ENCODE results near the gene SPAG16.

Gene SPAG16

DNA sequence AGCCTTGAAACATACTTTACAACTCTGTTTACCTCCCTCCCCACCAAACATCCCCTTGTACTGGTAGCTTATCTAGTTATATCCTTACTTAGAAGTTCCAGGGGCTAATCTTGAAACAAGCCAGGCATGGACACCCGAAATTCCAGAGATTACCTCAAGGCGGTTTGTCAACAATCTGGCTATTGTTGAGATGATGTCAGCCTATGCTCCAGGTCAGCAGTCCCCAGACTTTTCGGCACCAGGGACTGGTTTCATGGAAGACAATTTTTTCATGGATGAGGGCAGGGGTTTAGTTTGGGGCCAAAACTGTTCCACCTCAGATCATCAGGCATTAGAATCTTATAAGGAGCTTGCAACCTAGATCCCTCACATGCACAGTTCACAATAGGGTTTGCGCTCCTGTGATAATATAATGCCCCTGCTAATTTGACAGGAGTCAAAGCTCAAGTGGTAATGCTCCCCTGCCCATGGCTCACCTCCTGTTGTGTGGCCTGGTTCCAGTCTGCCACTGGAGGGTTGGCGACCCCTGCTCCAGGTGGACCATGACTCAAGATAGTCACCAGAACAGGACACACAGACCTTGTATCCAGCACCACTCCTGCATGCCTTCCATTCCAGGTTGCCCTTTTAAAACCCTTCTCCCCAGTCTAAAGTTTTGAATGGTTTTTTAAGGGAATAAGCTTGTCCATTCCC is 171.2 kb downstream of the SPAG16 start:
- no peak overlapping the region for H3K27ac ChIP-seq (ENCODE audit: low read depth, low read length)
- no peaks in the 10 kb centered on the region for H3K27me3 ChIP-seq (ENCODE audit: insufficient read depth, low read length)
- H3K4me1 ChIP-seq (ENCODE audit: insufficient read depth, low read length): no peaks in the 10 kb centered on the region
- H3K4me3 ChIP-seq (ENCODE audit: low read length): no peak overlapping the region
- H3K36me3 ChIP-seq (ENCODE audit: insufficient read depth, low read length): no peaks in the 10 kb centered on the region
- 86% methylated on average over 5 of the region's 5 CpGs for WGBS
- no peaks in the 10 kb centered on the region for H3K9me3 ChIP-seq (ENCODE audit: insufficient read depth, low read depth, low read length)
- no peak overlapping the region for H3K9ac ChIP-seq (ENCODE audit: low read depth, low read length)

DNA sequence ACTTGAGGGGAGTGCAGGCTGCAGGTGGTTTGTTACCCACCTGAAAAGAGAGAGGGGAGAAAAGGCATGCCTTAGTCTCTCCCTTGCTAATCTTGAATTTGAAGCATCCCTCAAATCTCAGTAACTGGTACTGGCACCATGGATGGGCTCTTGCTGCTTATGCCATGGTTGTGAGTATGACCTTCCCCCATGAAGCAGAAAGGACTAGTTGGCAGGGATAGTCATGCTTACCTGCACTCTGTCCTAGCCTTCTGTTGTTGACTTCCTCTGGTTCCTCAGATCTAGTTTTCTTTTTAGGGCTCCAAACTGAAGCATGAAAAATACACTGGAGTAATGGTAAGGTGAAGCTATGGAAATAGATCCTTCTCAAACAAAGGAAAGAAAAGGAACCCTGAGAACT is 191.2 kb downstream of the SPAG16 start:
- Histone ChIP-seq H3K36me3 (ENCODE audit: insufficient read depth, low read length) (no peaks in the 10 kb centered on the region), H3K27me3 (ENCODE audit: insufficient read depth, low read length) (no peaks in the 10 kb centered on the region), H3K9ac (ENCODE audit: low read depth, low read length) (no peak overlapping the region)

DNA sequence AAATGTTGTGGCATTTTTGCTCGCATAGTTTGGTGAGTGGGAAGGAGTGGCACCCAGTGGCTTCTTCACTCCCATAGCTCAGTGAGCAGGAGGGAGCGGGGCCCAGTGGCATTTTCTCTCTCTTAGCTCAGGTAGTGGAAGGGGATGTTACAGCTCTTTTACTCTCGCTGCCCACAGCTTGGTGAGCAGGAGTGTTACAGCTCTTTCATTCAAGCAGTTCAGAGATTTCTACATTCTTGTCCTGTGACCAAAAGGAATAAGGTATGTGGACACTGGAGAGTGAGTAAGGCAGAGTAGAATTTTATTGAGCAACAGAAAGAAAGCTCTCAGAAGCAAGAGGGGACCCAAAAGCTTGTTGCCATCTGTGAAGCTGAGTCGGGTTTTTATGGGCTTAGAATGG is 192.4 kb downstream of the SPAG16 start:
- peaks cover 24% of the 10 kb centered on the region for H3K9me3 ChIP-seq (ENCODE audit: insufficient read depth, low read depth, low read length)
- no peak overlapping the region for H3K27ac ChIP-seq (ENCODE audit: low read depth, low read length)
- H3K9ac ChIP-seq (ENCODE audit: low read depth, low read length): no peak overlapping the region
- no peaks in the 10 kb centered on the region for H3K36me3 ChIP-seq (ENCODE audit: insufficient read depth, low read length)
- 87% methylated on average over 4 of the region's 4 CpGs for WGBS
- H3K4me3 ChIP-seq (ENCODE audit: low read length): no peak overlapping the region
- H3K27me3 ChIP-seq (ENCODE audit: insufficient read depth, low read length): no peaks in the 10 kb centered on the region
- H3K4me1 ChIP-seq (ENCODE audit: insufficient read depth, low read length): no peaks in the 10 kb centered on the region

More for the DNA sequence above, 191.2 kb downstream of the SPAG16 start:
- Histone ChIP-seq H3K4me1 (ENCODE audit: insufficient read depth, low read length) (no peaks in the 10 kb centered on the region), H3K4me3 (ENCODE audit: low read length) (no peak overlapping the region), H3K27ac (ENCODE audit: low read depth, low read length) (no peak overlapping the region), H3K9me3 (ENCODE audit: insufficient read depth, low read depth, low read length) (peaks cover 24% of the 10 kb centered on the region)

DNA sequence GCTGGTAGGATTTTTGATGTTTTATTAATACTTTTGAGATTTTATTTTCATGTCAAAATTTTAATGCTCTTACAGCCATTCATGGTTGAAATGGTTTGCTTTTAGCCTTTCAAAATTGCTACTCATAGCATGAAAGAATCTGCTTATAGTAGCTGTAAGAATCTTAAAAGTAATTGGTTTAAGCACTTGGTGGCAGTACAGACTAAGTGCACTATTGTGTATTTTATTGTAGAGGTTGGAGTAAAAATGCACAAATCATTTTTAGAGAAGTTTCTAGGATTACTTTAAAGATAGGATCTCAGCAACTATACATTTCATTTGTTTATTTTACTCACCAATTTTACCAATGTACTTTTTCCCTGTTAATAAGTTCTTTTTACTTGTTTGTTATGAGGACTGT is 205.8 kb downstream of the SPAG16 start:
- Histone ChIP-seq H3K27me3 (ENCODE audit: insufficient read depth, low read length) (no peaks in the 10 kb centered on the region), H3K36me3 (ENCODE audit: insufficient read depth, low read length) (no peaks in the 10 kb centered on the region), H3K4me1 (ENCODE audit: insufficient read depth, low read length) (no peaks in the 10 kb centered on the region), H3K9me3 (ENCODE audit: insufficient read depth, low read depth, low read length) (no peaks in the 10 kb centered on the region), H3K4me3 (ENCODE audit: low read length) (no peak overlapping the region), H3K27ac (ENCODE audit: low read depth, low read length) (no peak overlapping the region), H3K9ac (ENCODE audit: low read depth, low read length) (no peak overlapping the region)

DNA sequence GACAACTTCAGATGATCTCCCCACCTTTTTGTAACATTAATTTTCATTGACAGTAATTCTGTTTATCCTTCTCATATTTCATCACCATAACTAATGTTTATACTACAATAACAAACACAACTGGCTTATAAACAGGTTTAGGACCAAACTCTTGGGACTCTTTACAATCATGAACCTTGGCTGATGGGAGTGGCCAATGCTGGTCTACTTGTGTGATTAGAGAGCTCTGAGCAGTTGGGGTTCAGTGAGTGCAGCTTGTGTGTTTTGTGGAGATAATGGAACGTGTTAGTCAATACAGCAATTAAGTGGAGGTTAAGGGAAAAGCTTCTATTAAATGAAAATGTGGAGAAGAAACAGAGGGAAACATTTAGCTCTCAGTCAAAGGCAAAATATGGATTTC is 207.1 kb downstream of the SPAG16 start:
- Histone ChIP-seq H3K4me1 (ENCODE audit: insufficient read depth, low read length) (no peaks in the 10 kb centered on the region), H3K9me3 (ENCODE audit: insufficient read depth, low read depth, low read length) (no peaks in the 10 kb centered on the region), H3K9ac (ENCODE audit: low read depth, low read length) (no peak overlapping the region), H3K4me3 (ENCODE audit: low read length) (no peak overlapping the region), H3K36me3 (ENCODE audit: insufficient read depth, low read length) (no peaks in the 10 kb centered on the region), H3K27ac (ENCODE audit: low read depth, low read length) (no peak overlapping the region), H3K27me3 (ENCODE audit: insufficient read depth, low read length) (no peaks in the 10 kb centered on the region)
- WGBS: 73% methylated on average over 1 of the region's 1 CpG

DNA sequence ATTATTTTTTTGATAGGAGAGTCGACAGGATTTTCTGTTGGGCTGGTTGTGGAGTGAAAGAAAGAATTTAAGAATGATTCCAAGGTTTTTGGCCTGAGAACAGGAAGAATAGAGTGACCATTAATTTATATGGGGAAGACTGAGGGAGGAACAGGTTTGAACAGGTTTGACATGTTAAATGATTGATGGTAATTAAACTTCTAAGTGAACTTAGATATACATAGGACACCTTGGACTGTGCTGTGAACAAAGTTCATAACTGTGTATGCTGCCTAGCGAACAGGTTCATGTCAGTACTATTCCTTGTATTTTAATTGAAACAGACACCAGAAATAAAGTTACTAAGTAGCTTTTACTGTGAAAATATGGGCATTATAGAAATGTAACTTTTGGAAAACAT is 212.0 kb downstream of the SPAG16 start:
- Histone ChIP-seq H3K9ac (ENCODE audit: low read depth, low read length) (no peak overlapping the region), H3K27ac (ENCODE audit: low read depth, low read length) (no peak overlapping the region), H3K4me3 (ENCODE audit: low read length) (no peak overlapping the region), H3K36me3 (ENCODE audit: insufficient read depth, low read length) (no peaks in the 10 kb centered on the region), H3K4me1 (ENCODE audit: insufficient read depth, low read length) (no peaks in the 10 kb centered on the region), H3K9me3 (ENCODE audit: insufficient read depth, low read depth, low read length) (no peaks in the 10 kb centered on the region), H3K27me3 (ENCODE audit: insufficient read depth, low read length) (no peaks in the 10 kb centered on the region)
- WGBS: 92% methylated on average over 2 of the region's 2 CpGs

DNA sequence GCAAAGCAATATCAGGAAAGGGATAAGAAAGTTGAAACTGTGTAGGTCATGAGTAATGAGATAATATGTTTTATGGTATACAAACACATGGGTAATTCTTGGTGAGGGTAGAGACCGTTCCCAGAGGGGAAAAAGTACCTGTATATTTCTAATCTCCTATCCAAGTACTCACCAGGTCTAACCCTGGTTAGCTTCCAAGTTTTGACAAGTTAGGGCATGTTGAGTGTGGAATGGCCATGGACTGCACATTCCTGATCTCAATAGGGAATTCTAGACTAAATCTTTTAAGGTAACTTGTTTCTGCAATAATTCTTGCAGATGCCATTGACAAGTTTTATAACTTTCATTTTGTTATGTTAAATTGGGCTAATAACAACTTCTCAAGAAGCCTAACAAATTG is 216.6 kb downstream of the SPAG16 start:
- Histone ChIP-seq H3K4me1 (ENCODE audit: insufficient read depth, low read length) (no peaks in the 10 kb centered on the region), H3K9me3 (ENCODE audit: insufficient read depth, low read depth, low read length) (no peaks in the 10 kb centered on the region), H3K36me3 (ENCODE audit: insufficient read depth, low read length) (no peaks in the 10 kb centered on the region), H3K4me3 (ENCODE audit: low read length) (no peak overlapping the region), H3K27me3 (ENCODE audit: insufficient read depth, low read length) (no peaks in the 10 kb centered on the region), H3K27ac (ENCODE audit: low read depth, low read length) (no peak overlapping the region), H3K9ac (ENCODE audit: low read depth, low read length) (no peak overlapping the region)
- no CpG with 5 or more reads among the region's 1 CpG for WGBS

DNA sequence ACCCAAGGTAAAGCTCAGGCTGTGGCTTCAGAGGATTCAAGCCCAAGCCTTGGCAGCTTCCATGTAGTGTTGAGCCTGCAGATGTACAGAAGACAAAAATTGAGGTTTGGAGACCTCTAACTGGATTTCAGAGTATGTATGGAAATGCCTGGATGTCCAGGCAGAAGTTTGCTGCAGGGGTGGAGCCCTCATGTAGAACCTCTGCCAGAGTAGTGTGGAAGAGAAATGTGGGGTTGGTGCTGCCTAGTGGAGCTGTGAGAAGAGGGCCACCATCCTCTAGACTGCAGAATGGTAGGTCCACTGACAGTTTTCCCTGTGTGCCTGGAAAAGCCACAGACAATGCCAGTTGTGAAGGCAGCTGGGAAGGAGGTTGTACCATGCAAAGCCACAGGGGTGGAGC is 239.9 kb downstream of the SPAG16 start:
- no peaks in the 10 kb centered on the region for H3K36me3 ChIP-seq (ENCODE audit: insufficient read depth, low read length)
- no peak overlapping the region for H3K9ac ChIP-seq (ENCODE audit: low read depth, low read length)
- no peaks in the 10 kb centered on the region for H3K4me1 ChIP-seq (ENCODE audit: insufficient read depth, low read length)
- peaks cover 18% of the 10 kb centered on the region for H3K9me3 ChIP-seq (ENCODE audit: insufficient read depth, low read depth, low read length)
- no peak overlapping the region for H3K4me3 ChIP-seq (ENCODE audit: low read length)
- H3K27ac ChIP-seq (ENCODE audit: low read depth, low read length): no peak overlapping the region
- no peaks in the 10 kb centered on the region for H3K27me3 ChIP-seq (ENCODE audit: insufficient read depth, low read length)

DNA sequence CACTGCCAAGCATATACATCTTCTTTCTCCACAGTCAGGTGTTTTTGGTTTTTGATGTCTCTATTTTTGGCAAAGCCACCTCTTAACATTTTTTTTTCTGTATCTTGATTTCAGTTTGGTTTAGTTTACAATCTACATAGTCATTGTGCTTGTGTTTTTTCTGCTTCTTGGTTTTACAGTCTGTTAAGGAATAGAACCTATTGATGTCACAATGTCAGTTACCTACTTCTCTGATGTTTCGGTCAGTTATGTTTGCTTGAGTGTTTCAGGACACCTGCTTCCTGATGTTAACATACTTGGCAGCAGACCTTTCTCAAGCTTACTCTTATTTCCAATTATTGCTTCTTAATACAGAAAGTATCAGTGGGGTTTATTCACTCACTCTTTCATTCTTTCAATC is 253.3 kb downstream of the SPAG16 start:
- no peaks in the 10 kb centered on the region for H3K4me1 ChIP-seq (ENCODE audit: insufficient read depth, low read length)
- H3K36me3 ChIP-seq (ENCODE audit: insufficient read depth, low read length): no peaks in the 10 kb centered on the region
- H3K4me3 ChIP-seq (ENCODE audit: low read length): no peak overlapping the region
- 100% methylated on average over 1 of the region's 1 CpG for WGBS
- no peak overlapping the region for H3K27ac ChIP-seq (ENCODE audit: low read depth, low read length)
- no peaks in the 10 kb centered on the region for H3K9me3 ChIP-seq (ENCODE audit: insufficient read depth, low read depth, low read length)
- no peaks in the 10 kb centered on the region for H3K27me3 ChIP-seq (ENCODE audit: insufficient read depth, low read length)
- no peak overlapping the region for H3K9ac ChIP-seq (ENCODE audit: low read depth, low read length)

DNA sequence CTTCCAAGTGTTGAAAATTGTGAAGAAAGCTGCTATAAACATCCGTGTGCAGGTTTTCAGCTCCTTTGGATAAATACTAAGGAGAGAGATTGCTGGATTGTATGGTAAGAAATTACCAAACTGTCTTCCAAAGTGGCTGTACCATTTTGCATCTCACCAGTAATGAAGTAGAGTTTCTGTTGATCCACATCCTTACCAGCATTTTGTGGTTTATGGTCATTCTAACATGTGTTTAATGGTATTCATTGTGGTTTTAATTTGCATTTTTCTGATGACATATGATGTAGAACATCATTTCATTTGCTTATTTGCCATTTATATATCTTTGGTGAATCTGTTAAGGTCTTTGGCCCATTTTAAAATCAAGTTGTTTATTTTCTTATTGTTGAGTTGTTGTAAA is 260.7 kb downstream of the SPAG16 start:
- Histone ChIP-seq H3K4me1 (ENCODE audit: insufficient read depth, low read length) (peaks cover 6% of the 10 kb centered on the region; the same call in 1 of the 2 replicates), H3K9me3 (ENCODE audit: insufficient read depth, low read depth, low read length) (no peaks in the 10 kb centered on the region)

DNA sequence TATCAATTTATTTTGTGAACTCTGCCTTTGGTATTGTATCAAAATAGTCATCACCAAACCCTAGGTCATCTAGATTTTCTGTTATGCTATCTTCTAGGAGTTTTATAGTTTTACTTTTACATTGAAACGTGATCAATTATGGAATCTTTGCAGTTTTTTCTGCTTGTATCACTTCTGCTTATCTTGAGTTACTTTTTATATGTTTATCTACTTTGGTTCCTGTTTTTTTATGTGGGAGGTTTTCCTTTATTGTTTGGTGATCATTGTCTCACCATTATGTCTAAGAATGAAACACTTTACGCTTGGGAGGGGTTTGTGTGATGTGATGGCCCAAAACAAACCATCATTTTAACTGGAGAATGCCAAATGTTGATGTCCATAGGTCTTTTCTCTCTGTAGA is 261.2 kb downstream of the SPAG16 start:
- Histone ChIP-seq H3K9me3 (ENCODE audit: insufficient read depth, low read depth, low read length) (no peaks in the 10 kb centered on the region), H3K4me1 (ENCODE audit: insufficient read depth, low read length) (peaks cover 6% of the 10 kb centered on the region; the same call in 1 of the 2 replicates), H3K27me3 (ENCODE audit: insufficient read depth, low read length) (no peaks in the 10 kb centered on the region), H3K9ac (ENCODE audit: low read depth, low read length) (no peak overlapping the region), H3K27ac (ENCODE audit: low read depth, low read length) (no peak overlapping the region), H3K36me3 (ENCODE audit: insufficient read depth, low read length) (no peaks in the 10 kb centered on the region), H3K4me3 (ENCODE audit: low read length) (no peak overlapping the region)
- WGBS: no CpG with 5 or more reads among the region's 2 CpGs

More for the DNA sequence above, 260.7 kb downstream of the SPAG16 start:
- Histone ChIP-seq H3K27ac (ENCODE audit: low read depth, low read length) (no peak overlapping the region), H3K36me3 (ENCODE audit: insufficient read depth, low read length) (no peaks in the 10 kb centered on the region), H3K9ac (ENCODE audit: low read depth, low read length) (no peak overlapping the region), H3K4me3 (ENCODE audit: low read length) (no peak overlapping the region), H3K27me3 (ENCODE audit: insufficient read depth, low read length) (no peaks in the 10 kb centered on the region)
- WGBS: 89% methylated on average over 1 of the region's 1 CpG

DNA sequence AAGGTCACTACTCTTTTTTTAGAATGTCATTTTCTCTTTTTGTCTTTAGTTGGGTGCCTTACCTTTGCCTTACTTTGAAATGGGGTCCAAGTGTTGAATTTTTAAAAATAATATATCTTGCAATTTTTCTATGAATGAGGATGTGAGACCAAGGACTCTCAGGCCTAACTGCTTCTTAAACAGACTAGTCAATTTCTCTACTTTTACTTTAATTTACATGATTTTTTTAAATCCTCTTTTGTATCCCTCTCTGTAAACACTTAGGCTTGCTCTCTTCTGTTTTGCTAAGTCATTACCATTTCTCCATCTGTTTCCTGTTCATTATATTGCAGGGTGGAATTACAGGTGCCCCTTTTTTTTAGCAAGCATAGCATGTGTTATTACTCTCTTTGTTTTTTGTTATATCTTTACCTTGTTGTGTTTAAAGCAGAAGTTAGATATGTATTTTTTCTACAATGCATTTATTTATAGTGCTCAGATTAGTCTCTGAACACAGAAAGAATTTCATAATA is 261.8 kb downstream of the SPAG16 start:
- no peaks in the 10 kb centered on the region for H3K9me3 ChIP-seq (ENCODE audit: insufficient read depth, low read depth, low read length)
- peaks cover 6% of the 10 kb centered on the region; the same call in 1 of the 2 replicates for H3K4me1 ChIP-seq (ENCODE audit: insufficient read depth, low read length)
- H3K27me3 ChIP-seq (ENCODE audit: insufficient read depth, low read length): no peaks in the 10 kb centered on the region
- H3K36me3 ChIP-seq (ENCODE audit: insufficient read depth, low read length): no peaks in the 10 kb centered on the region
- H3K4me3 ChIP-seq (ENCODE audit: low read length): no peak overlapping the region
- no peak overlapping the region for H3K27ac ChIP-seq (ENCODE audit: low read depth, low read length)
- H3K9ac ChIP-seq (ENCODE audit: low read depth, low read length): no peak overlapping the region
